UCSD-AML1 (cell line): ENCODE measurements around the gene EMD.
"Not testable (repeated sequence)": the region's sequence is repeated elsewhere in the genome, so short reads cannot be mapped to it uniquely, and the experiment has no call there.

Experiments used
- DNase-seq: peaks from one replicate; lab custom pipeline; 2025; ENCODE audit not compliant: unreplicated experiment; lab: John Stamatoyannopoulos, UW

The EMD gene

GRCh38 chrX:154389812-154390747, 11.0 kb downstream of the EMD start:
- DNase-seq, result not testable (repeated sequence)

GRCh38 chrX:154396363-154396762, 17.3 kb downstream of the EMD start:
- not testable (repeated sequence) for DNase-seq

- peak; percentile 70 for DNase-seq
These were observed 18.1 kb downstream of the EMD start for GRCh38 chrX:154396973-154397887.

- peak; percentile 92 for DNase-seq
These were observed 19.0 kb downstream of the EMD start, which contains the start of gene RPL10 for GRCh38 chrX:154397888-154398667. Gene RPL10 (plus strand): TSS chrX:154398377. CDS start chrX:154398520, 143 bp downstream.

- peak; percentile 81 for DNase-seq
These were observed 19.8 kb downstream of the EMD start for GRCh38 chrX:154398668-154399526.

GRCh38 chrX:154399527-154400368, 20.7 kb downstream of the EMD start:
- DNase-seq, result no peak

GRCh38 chrX:154400369-154400817, 21.3 kb downstream of the EMD start:
- DNase-seq, result not testable (repeated sequence)

- no peak for DNase-seq
These were observed 22.1 kb downstream of the EMD start for GRCh38 chrX:154401045-154401799.

- DNase-seq, result no peak
These were observed 23.0 kb downstream of the EMD start for GRCh38 chrX:154401918-154402621.

GRCh38 chrX:154402622-154403127, 23.6 kb downstream of the EMD start:
- DNase-seq, result no peak

GRCh38 chrX:154403192-154403591, 24.1 kb downstream of the EMD start:
- DNase-seq, result no peak

- no peak for DNase-seq
These were observed 24.8 kb downstream of the EMD start for GRCh38 chrX:154403858-154404257.

- no peak for DNase-seq
These were observed 25.6 kb downstream of the EMD start for GRCh38 chrX:154404625-154405192.

- DNase-seq, result no peak
These were observed 29.6 kb downstream of the EMD start for GRCh38 chrX:154408659-154409221.

GRCh38 chrX:154409222-154409871, 30.3 kb downstream of the EMD start, which contains the start of gene DNASE1L1:
Gene DNASE1L1 (minus strand): TSS chrX:154409254. CDS start chrX:154405568, 3,686 bp downstream.
- peak; percentile 83 for DNase-seq

GRCh38 chrX:154411981-154412340, 32.9 kb downstream of the EMD start:
- peak; percentile 54 for DNase-seq
